Measurements from ENCODE around the gene CTAGE8.
"Not testable (repeated sequence)": the region's sequence is repeated elsewhere in the genome, so short reads cannot be mapped to it uniquely, and the experiment has no call there.

CTAGE8 gene

DNA sequence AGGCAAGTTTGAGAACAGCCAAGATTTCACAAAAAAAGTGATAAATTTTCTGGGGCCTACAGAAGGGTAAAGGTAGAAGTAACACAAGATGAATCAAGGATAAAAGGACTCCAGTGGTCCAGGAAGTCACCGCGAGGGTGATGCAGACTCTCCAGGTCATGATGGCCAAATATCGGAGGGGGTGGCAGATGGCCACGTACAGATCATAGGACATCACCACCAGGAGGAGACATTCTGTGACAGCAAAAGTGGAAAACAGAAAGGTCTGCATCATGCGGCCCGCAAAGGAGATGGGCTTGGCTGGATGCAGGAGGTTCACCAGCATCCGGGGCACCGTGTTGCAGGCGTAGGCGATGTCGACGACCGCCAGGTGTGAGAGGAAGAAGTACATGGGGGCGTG, 10.0 kb downstream of the CTAGE8 start:
- not testable (repeated sequence) for DNase-seq (ENCODE audit: low read depth)

DNA sequence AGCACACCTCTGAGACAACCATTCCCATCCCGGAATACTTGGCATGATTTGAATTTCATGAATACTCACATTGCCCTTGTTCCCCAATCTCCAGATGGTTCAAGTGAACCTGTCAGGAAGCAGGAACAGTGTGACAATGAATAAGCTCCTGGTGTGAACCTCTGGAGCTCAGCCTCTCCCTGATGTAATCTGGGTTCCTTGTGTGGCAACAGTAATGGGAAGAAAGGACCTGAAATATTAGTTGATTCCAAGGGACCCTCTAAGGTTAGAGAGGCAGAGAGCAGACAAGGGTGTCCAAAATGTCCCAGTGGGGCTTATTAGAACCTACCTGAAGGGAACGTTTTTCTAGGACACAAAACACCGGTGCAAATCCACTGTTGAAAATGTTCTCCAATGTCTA, 13.0 kb downstream of the CTAGE8 start:
- no peak for DNase-seq (ENCODE audit: low read depth)
- no peak overlapping the region for H3K4me3 ChIP-seq (ENCODE audit: low read depth, low read length)

More for the DNA sequence above, 10.0 kb downstream of the CTAGE8 start:
- H3K4me3 ChIP-seq (ENCODE audit: low read depth, low read length), result not testable (repeated sequence)

DNA sequence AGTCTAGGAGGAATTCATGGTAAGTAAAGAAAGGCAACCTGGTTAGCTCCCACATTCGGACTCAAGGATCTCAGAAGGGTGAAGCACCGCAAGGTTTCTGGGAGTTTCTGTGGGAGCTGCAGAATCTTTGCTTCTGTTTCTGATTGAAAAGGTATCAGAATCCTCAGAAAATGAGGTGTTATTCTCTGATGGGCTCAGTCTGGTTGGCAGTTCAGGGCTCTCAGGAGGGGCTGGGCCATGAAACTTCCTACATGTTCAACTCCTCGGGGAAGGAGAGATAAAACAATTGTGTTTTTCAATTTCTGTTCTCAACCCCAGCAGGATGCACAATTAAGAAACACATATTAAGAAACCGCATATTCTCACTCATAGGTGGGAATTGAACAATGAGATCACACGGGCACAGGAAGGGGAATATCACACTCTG, 13.6 kb downstream of the CTAGE8 start:
- no peak for DNase-seq (ENCODE audit: low read depth)
- H3K4me3 ChIP-seq (ENCODE audit: low read depth, low read length), result no peak overlapping the region

DNA sequence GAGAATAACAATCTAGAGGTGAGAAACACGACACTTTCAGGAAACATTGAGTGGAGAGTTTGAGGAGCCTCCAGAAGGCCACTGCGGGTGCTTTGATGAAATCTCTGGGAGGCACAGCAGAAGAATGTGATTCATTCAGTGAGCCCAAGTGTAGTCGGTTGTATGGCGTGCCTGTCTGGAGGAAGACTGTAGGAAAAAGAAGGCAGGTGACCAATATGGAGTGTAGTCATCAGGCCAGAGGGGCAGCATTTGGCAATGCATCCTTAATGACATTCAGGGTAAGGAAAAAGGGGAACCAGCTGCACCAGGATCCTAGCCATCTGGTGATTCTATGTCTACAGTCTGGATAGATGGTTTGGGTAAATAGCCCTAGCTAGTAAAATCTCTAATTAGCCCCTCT, 16.8 kb downstream of the CTAGE8 start:
- DNase-seq (ENCODE audit: low read depth); H3K4me3 ChIP-seq (ENCODE audit: low read depth, low read length): not testable (repeated sequence)

DNA sequence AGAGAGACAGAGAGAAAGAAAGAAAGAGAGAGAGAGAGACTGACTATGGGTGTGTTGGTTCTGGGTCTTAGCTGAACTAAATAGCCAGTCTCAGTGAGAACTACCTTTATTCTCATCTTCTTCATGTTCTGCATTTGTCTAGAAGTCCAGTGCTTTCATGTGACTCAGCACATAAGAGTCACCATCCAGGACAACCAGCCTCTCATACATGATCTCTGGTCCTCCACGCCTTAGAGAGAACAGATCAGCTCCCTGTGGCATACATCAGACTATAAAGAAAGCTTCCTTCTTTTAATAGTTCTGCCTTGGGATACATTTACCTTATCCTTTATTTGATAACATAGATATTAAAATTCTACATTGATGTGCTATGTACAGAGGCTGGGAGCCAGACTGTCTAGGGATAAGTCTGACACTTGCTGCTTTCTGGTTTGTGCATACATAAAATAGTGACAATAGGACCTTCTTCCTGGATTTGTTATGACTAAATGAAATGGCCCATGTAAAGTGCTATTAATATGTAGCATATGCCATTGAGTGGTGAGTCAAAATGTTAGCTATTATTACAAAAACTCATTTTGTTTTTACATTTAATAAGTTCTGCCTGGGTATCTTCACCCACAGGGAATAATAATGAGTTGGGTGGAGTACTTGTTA, 21.3 kb downstream of the CTAGE8 start:
- H3K4me3 ChIP-seq (ENCODE audit: low read depth, low read length); DNase-seq (ENCODE audit: low read depth): not testable (repeated sequence)

DNA sequence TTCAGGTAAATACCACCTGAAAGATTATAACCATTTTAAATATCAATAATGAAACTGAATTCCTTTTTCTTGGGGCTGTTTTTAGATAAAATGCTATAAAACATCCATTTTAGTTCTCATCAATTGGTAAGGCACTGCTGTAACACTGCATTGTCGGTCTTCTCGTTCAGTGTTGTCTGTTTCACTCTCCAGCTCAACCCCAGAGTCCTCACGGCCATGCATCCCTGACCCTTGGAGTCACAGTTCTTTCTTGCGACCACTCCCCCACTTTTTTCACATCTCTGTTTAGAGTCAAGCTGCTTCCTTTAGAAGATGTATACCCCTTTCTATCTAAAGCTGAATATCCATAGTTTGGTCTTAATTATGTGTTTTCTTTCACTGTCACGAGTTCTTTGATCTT, 22.1 kb downstream of the CTAGE8 start:
- H3K4me3 ChIP-seq (ENCODE audit: low read depth, low read length); DNase-seq (ENCODE audit: low read depth): not testable (repeated sequence)

DNA sequence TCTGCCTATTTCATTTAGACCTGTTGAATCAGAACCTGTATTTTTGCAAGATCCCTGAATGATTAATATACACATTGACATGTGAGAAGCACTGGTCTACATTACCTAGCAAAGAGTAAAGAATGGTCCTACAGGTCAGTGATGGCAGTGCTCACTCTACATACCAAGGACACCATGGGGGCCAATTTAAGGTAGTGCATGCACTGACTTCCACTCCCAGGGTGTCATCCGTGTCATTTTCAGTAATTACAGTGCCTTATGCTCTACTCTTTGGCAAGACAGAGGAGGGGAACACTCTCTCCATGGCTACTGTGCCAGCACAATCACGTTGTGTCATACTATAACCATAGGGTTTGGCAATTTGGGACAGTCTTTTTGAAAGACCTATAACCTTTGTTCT, 23.7 kb downstream of the CTAGE8 start:
- not testable (repeated sequence) for H3K4me3 ChIP-seq (ENCODE audit: low read depth, low read length); DNase-seq (ENCODE audit: low read depth)

DNA sequence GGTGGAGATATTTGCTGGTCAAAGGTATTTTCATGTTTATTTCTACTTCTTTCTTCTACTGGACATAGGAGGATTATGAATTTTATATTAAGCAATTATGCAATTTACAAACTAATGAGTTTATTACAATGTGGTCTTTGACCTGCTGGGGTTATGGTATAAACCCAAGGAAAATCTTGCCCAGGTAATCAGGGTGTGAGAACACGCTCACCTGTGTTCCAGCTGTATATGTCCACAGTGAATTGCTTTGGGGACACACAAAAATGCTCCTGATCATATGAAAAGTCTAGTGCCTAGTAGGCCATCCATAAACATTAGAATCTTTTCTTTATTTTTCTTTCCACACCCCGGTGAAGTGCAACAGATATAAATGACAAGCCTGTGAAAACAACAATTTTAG, 29.7 kb downstream of the CTAGE8 start, which contains the start of gene OR2A42:
Gene OR2A42, minus strand, starts transcription at position 241 of the 400 bp plus-strand sequence. CDS start 6,762 bp downstream, outside the sequence.
- not testable (repeated sequence) for DNase-seq (ENCODE audit: low read depth); H3K4me3 ChIP-seq (ENCODE audit: low read depth, low read length)

DNA sequence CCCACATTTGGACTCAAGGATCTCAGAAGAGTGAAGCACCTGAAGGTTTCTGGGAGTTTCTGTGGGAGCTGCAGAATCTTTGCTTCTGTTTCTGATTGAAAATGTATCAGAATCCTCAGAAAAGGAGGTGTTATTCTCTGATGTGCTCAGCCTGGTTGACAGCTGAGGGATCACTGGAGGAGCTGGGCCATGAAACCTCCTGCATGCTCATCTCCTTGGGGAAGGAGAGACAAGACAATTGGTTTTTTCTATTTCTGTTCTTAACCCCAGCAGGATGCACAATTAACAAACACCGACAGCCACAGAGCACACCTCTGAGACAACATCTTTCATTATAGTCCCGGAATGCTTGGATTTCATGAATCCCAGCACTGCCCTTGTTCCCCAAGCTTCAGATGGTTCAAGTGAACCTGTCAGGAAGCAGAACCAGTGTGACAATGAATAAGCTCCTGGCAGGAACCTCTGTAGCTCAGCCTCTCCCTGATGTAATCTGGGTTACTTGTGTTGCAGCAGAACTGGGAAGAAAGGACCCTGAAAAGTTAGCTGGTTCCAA, 30.5 kb downstream of the CTAGE8 start:
- H3K4me3 ChIP-seq (ENCODE audit: low read depth, low read length); DNase-seq (ENCODE audit: low read depth): not testable (repeated sequence)

DNA sequence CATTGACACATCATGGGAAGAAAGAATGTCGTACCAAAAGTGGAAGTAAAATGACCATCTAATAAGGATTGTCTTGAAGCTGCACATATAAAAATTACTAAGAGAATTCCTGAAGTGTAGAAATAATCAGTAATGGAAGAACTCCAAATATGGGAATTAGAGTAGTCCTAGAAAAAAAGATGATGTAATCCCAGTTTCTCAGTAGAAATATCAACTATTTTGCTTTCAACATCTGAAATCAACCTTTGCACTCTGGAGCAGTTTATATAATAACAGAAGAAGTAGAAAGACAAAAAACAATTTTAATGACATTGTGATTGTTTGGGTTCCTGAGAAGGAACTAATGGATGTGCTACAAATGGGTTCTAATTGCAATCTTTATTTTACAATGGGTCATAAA, 36.0 kb downstream of the CTAGE8 start:
- not testable (repeated sequence) for DNase-seq (ENCODE audit: low read depth); H3K4me3 ChIP-seq (ENCODE audit: low read depth, low read length)

DNA sequence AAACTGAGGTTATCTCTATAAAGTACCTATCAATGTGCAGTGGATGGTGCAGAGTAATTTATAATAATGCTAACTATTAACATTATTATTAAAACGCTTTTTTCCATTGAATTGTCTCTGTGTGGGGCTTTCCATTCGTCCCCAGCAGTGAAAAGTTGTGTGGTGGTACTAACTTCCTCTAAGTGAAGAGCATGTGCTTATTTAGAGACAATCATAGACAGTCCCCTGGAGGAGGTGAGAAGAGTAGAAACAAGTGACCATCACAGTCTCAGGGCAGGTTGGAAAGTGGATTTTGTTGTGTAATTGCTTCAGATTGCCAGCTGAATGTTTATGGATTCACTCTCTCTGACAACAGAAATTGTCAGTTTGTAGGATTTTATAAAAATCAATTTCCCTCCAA, 38.1 kb downstream of the CTAGE8 start:
- not testable (repeated sequence) for DNase-seq (ENCODE audit: low read depth); H3K4me3 ChIP-seq (ENCODE audit: low read depth, low read length)

DNA sequence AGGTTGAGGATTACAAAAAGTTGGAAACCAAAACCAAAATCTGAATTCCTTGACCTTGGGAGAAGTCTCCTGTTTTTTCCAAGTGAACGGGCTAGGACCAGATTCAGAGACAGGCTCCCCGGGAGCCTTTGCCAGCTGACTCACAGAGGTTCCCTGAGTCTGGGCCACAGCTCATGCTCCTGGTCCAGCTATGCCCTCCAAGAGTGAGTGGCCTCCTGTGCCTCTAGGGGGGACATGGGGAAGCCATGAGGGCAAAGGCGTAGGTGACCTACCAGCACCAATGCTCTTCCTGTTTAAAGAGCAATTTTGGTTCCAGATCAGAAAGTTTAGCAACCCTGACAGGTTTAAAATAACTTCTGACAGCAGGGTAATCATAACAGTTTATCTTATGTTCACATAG, 40.3 kb downstream of the CTAGE8 start:
- H3K4me3 ChIP-seq (ENCODE audit: low read depth, low read length); DNase-seq (ENCODE audit: low read depth): not testable (repeated sequence)

DNA sequence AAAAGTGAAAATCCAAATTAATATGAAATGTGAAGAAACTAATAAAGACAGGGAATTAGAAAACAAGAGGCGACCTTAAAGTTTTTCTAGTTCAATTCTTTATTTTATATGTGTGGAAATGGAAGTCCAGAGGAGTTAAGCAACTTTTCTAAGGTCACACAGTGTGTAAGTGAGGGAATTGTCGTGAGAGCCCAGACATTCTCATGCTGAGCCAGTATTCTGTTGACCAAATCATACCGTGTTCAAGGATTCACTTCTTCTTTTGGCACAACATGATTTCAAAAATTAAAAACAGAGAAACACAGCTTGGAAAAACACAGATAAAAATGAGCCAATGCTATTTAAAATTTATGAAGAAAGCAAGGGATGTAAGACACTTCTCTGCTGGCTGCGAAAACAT, 42.2 kb downstream of the CTAGE8 start:
- H3K4me3 ChIP-seq (ENCODE audit: low read depth, low read length); DNase-seq (ENCODE audit: low read depth): not testable (repeated sequence)

DNA sequence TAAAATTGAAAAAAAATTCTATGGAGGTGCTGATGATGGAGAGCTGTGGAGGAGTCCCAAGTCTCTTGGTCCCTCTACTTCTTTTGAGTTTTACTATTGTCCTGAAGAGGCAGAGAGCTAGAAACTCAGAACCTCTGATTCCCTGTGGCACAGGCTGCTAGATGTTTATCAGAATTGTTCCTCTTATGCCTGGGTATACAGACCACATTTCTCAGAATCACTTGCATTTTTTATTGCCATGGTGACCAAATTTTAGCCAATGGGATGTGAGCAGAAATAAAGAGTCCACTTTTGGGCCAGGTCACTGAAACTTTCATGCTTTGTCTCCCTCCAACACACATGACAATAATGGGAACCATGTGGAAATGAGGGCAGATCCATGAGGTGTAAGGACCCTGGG, 45.4 kb downstream of the CTAGE8 start:
- not testable (repeated sequence) for H3K4me3 ChIP-seq (ENCODE audit: low read depth, low read length); DNase-seq (ENCODE audit: low read depth)

DNA sequence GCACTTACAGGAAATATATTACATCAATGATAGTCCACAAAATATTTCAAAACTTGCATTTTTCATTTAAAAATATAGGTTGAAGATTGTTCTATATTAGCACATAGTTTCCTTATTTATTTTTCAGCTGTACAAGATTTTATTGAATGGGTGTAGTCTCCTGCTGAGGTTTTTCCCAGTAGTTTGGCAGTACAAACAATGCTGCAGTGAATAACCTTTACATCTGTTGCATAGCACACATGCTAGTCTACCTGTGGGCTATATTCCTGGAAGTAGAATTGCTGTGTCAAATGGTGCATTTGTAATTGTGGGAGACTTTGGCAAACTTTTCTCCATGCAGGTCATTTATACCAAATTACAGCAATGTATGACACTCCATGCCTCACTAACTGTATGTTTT, 48.6 kb downstream of the CTAGE8 start:
- not testable (repeated sequence) for DNase-seq (ENCODE audit: low read depth); H3K4me3 ChIP-seq (ENCODE audit: low read depth, low read length)

DNA sequence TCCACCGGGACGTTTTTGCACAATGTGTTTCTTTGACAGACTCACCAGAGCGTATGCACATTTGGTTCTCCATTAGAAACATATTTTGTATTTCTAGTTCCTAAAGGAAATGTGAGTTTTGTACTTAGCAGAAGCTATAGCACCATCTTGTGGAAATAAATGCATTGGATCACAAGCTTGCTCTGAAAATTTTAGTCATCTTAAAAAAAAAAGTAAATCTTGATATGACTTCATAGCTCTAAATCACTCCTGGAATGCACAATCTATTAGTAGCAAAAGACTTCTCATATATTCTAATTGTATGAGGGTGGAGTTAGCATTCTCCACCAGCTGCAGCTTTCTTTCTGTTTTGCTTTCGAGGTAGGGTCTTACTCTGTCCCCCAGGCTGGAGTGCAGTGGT, 49.9 kb downstream of the CTAGE8 start:
- not testable (repeated sequence) for DNase-seq (ENCODE audit: low read depth)

DNA sequence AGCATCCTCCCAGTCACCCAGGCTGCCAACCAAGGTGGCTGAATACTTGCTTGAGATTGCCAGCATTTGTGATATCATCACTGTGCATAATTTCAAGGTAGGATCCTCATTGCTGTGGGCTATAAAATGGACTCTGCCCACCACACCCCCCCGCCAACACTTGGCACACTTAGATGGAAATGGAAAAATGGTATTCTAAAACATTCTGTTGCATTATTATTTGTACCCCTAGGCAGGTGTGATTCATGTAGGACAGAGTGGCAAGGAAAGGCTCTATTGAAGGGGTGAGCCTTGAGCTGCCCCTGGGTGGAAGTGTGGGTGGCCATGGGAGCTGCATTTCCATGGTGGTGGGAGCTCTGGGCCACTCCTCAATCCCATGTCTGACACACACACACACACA, 50.5 kb downstream of the CTAGE8 start:
- DNase-seq (ENCODE audit: low read depth); H3K4me3 ChIP-seq (ENCODE audit: low read depth, low read length): not testable (repeated sequence)

More for the DNA sequence above, 49.9 kb downstream of the CTAGE8 start:
- not testable (repeated sequence) for H3K4me3 ChIP-seq (ENCODE audit: low read depth, low read length)

DNA sequence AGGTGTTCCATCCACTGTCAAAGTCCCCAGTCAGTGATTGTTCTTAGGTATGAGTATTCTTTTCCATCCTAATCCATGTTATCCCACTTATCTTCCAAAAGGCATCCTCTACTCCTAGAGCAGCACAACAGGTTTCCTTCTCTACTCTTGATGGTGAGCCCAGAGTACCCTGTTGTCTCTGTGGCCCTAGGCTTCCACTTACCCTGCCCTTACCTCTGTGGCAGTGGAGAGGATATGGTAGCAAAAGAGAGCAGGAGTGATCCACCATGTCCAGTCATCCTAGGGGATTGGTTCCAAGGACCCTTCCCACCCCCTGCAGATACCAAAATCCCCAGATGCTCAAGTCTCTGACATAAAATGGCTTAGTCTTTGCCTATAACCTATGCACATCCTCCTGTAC, 51.9 kb downstream of the CTAGE8 start:
- not testable (repeated sequence) for H3K4me3 ChIP-seq (ENCODE audit: low read depth, low read length); DNase-seq (ENCODE audit: low read depth)

Data from skeletal muscle cell (primary cell).